Neuronal stem cell (in vitro differentiated cells): ENCODE measurements around the gene L3MBTL4.

Source experiments
- DNase-seq: peaks from one replicate; pipeline ENCODE4 v3.0.0-alpha.2; 2013; ENCODE audit warnings: low spot score
- H2AFZ ChIP-seq: one replicate; pipeline ENCODE4 v1.6.1; 2013; ENCODE audit warnings: mild to moderate bottlenecking, low read length, inconsistent platforms
- H2AK5ac ChIP-seq: 2 replicates; pipeline ENCODE4 v1.6.1; 2013; ENCODE audit warnings: low read depth, mild to moderate bottlenecking, inconsistent platforms, low read length, moderate library complexity, mixed read lengths
- H2BK120ac ChIP-seq: 2 replicates; pipeline ENCODE4 v1.6.1; 2013; ENCODE audit warnings: low read depth, mild to moderate bottlenecking, inconsistent platforms, low read length, moderate library complexity, mixed read lengths
- H2BK12ac ChIP-seq: one replicate; pipeline ENCODE4 v1.6.1; 2013; ENCODE audit warnings: low read length, inconsistent platforms
- H2BK15ac ChIP-seq: 2 replicates; pipeline ENCODE4 v1.6.1; 2013; ENCODE audit warnings: mild to moderate bottlenecking, low read length, inconsistent platforms, mixed read lengths
- H2BK5ac ChIP-seq: one replicate; pipeline ENCODE4 v1.6.1; 2013; ENCODE audit warnings: inconsistent platforms, mild to moderate bottlenecking, low read length, moderate library complexity
- H3K14ac ChIP-seq: one replicate; pipeline ENCODE4 v1.6.1; 2013; ENCODE audit warnings: low read length, inconsistent platforms
- H3K18ac ChIP-seq: 2 replicates; pipeline ENCODE4 v1.6.1; 2013; ENCODE audit warnings: low read length, inconsistent platforms
- H3K23ac ChIP-seq: 2 replicates; pipeline ENCODE4 v1.6.1; 2013; ENCODE audit warnings: low read depth, mild to moderate bottlenecking, mixed read lengths, low read length, inconsistent platforms; ENCODE audit not compliant: poor library complexity
- H3K27ac ChIP-seq: replicated peaks from 3 replicates; pipeline ENCODE4 v1.5.1; 2013; ENCODE audit warnings: low read length, inconsistent platforms
- H3K27me3 ChIP-seq, 3 experiments: 2 replicates each; pipeline ENCODE4 v1.6.1; 2013; ENCODE audit warnings: low read length in 3 of 3, mild to moderate bottlenecking in 2 of 3, inconsistent platforms in 1 of 3, low read depth in 1 of 3, mixed read lengths in 1 of 3, moderate library complexity in 1 of 3; ENCODE audit not compliant: control insufficient read depth in 3 of 3, insufficient read depth in 3 of 3
- H3K36me3 ChIP-seq, 2 donors: replicated peaks in 1 of 2; 2 replicates each; pipeline ENCODE4 v1.6.1; 2013; ENCODE audit warnings: low read length in 2 of 2; ENCODE audit not compliant: control insufficient read depth in 2 of 2, insufficient read depth in 2 of 2
- H3K4ac ChIP-seq: 2 replicates; pipeline ENCODE4 v1.6.1; 2013; ENCODE audit warnings: inconsistent platforms, mild to moderate bottlenecking, low read length, moderate library complexity
- H3K4me1 ChIP-seq, 2 donors: 1 replicate in 1 of 2; 2 replicates in 1 of 2; pipeline ENCODE4 v1.6.1; 2013; ENCODE audit warnings: low read length in 2 of 2, low read depth in 1 of 2; ENCODE audit not compliant: control insufficient read depth in 2 of 2, insufficient read depth in 1 of 2
- H3K4me2 ChIP-seq: one replicate; pipeline ENCODE4 v1.6.1; 2013; ENCODE audit warnings: mild to moderate bottlenecking, low read length, inconsistent platforms; ENCODE audit not compliant: insufficient read depth, poor library complexity, severe bottlenecking
- H3K4me3 ChIP-seq, 2 donors: 2 replicates each; pipeline ENCODE4 v1.5.1; 2013; ENCODE audit warnings: low read length in 2 of 2, mild to moderate bottlenecking in 2 of 2, inconsistent platforms in 1 of 2, moderate library complexity in 1 of 2
- H3K79me1 ChIP-seq: one replicate; pipeline ENCODE4 v1.6.1; 2013; ENCODE audit warnings: low read depth, mild to moderate bottlenecking, inconsistent platforms, low read length, moderate library complexity
- H3K9ac ChIP-seq: one replicate; pipeline ENCODE4 v1.6.1; 2013; ENCODE audit warnings: mild to moderate bottlenecking, low read depth, low read length, inconsistent platforms; ENCODE audit not compliant: poor library complexity
- H3K9me3 ChIP-seq, 2 donors: replicated peaks in 1 of 2; 2 replicates each; pipeline versions ENCODE3 to v1.6.1; 2013; ENCODE audit warnings: low read length in 2 of 2, mild to moderate bottlenecking in 2 of 2, inconsistent platforms in 1 of 2, low read depth in 1 of 2, mixed read lengths in 1 of 2, moderate library complexity in 1 of 2; ENCODE audit not compliant: control insufficient read depth in 2 of 2, insufficient read depth in 1 of 2
- H4K8ac ChIP-seq: one replicate; pipeline ENCODE4 v1.6.1; 2013; ENCODE audit warnings: low read depth, mild to moderate bottlenecking, inconsistent platforms, low read length, moderate library complexity
- H4K91ac ChIP-seq: one replicate; pipeline ENCODE4 v1.6.1; 2013; ENCODE audit warnings: low read length, low read depth, mild to moderate bottlenecking, inconsistent platforms; ENCODE audit not compliant: poor library complexity
- WGBS, 2 donors: extraction: QIAGEN DNeasy Blood & Tissue Kit; methylation state at CpG; one replicate each; pipeline ENCODE4 v1.1.7; 2013; ENCODE audit warnings: missing lambda C conversion rate in 2 of 2, mixed read lengths in 1 of 2; ENCODE audit not compliant: insufficient read length in 2 of 2, insufficient replicate concordance in 1 of 2; ENCODE audit errors: extremely low coverage in 2 of 2; 5-methylcytosine and 5-hydroxymethylcytosine counted together

L3MBTL4 gene

GRCh38 chr18:6434481-6434880, 19.8 kb upstream of the L3MBTL4 start:
- Histone ChIP-seq H3K4me1 (no peaks in the 10 kb centered on the region), H3K23ac (no peak overlapping the region), H2AFZ (no peak overlapping the region), H3K79me1 (no peaks in the 10 kb centered on the region), H3K36me3 (no peaks in the 10 kb centered on the region), H2BK5ac (no peak overlapping the region), H3K14ac (no peak overlapping the region), H3K4me3 (no peak overlapping the region), H4K8ac (no peak overlapping the region), H2BK120ac (no peak overlapping the region), H3K9me3 (no peaks in the 10 kb centered on the region), H3K9ac (no peak overlapping the region), H3K4ac (no peak overlapping the region), H3K27me3 (no peaks in the 10 kb centered on the region), H2BK12ac (no peak overlapping the region), H3K27ac (no peak overlapping the region), H3K18ac (no peak overlapping the region), H2AK5ac (no peak overlapping the region), H4K91ac (no peak overlapping the region), H2BK15ac (no peak overlapping the region), H3K4me2 (no peak overlapping the region)
- no peak for DNase-seq
- no CpG with 5 or more reads among the region's 5 CpGs for WGBS, 2 donors

DNA sequence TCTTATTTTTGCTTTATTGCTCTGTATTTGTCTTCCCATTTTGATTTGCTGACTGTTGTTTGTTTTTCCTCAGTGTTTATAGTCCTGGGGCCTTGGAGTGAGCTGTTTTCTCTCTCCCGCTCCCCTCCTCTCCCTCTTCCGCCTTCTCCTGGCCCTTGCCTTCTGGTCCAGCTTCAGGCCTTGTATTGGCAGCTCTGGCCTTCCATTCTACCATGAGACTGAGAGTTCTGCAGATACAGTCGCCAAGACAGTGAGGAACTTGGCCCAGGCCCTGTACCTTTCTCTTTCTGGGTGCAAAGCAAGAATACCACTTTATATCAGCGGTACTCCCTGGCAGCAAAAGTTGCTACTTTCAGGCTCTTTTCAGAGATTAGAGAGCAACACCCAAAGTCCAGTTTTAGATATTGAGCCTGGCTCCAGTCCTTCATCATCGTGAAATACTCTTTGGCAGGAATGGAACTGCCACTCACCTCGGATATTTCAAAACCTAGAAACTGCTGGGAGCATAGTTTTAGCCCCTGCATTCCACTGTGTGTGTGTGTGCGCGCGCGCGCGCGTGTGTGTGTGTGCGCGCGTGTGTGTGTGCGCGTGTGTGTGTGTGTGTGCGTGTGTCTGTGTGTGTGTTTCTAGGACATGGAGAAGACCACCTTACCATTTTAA, 17.1 kb upstream of the L3MBTL4 start:
- DNase-seq: no peak
- no CpG with 5 or more reads among the region's 19 CpGs for WGBS, 2 donors
- no peaks in the 10 kb centered on the region for H3K36me3 ChIP-seq
- no peak overlapping the region for H2BK15ac ChIP-seq
- no peak overlapping the region for H2AK5ac ChIP-seq
- no peak overlapping the region for H3K14ac ChIP-seq
- H2BK5ac ChIP-seq: no peak overlapping the region
- no peak overlapping the region for H3K9ac ChIP-seq
- no peaks in the 10 kb centered on the region for H3K27me3 ChIP-seq
- H3K4ac ChIP-seq: no peak overlapping the region
- H2BK120ac ChIP-seq: no peak overlapping the region
- no peak overlapping the region for H3K4me2 ChIP-seq
- H3K27ac ChIP-seq: no peak overlapping the region
- H3K4me3 ChIP-seq: no peak overlapping the region
- H2AFZ ChIP-seq: no peak overlapping the region
- no peak overlapping the region for H3K23ac ChIP-seq
- H4K8ac ChIP-seq: no peak overlapping the region
- no peak overlapping the region for H2BK12ac ChIP-seq
- H3K18ac ChIP-seq: no peak overlapping the region
- no peak overlapping the region for H4K91ac ChIP-seq
- no peaks in the 10 kb centered on the region for H3K79me1 ChIP-seq
- no peaks in the 10 kb centered on the region for H3K4me1 ChIP-seq
- no peaks in the 10 kb centered on the region for H3K9me3 ChIP-seq

DNA sequence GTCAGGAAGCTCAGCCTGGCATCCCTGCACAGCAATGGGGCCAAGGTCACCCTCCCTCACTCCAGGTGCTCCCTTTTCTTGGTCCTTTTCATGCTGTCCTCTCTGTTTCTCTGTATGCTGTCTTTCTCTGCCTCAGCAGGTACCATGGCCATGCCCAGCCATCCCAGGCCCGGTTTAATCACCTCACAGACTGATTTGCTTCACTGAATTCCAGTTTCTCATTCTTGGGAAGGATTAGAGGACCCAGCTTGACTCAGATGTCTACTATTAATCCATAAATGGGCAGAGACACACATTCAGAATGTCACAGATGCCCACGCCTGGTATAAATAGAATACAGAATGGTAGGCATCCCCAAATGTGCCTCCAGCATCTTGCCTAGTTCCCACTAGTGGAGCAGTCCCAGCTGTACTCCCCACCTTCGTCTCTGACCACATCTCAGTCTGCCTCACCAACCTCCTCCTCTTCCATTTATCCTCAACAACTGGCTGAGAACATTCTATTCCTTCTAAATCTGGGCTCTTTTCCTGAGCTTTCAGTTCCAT, 14.2 kb upstream of the L3MBTL4 start:
- H3K4me3 ChIP-seq: no peak overlapping the region
- H3K27ac ChIP-seq: no peak overlapping the region
- no peaks in the 10 kb centered on the region for H3K27me3 ChIP-seq
- DNase-seq: no peak
- H3K9me3 ChIP-seq: no peaks in the 10 kb centered on the region
- H3K79me1 ChIP-seq: no peaks in the 10 kb centered on the region
- H4K8ac ChIP-seq: no peak overlapping the region
- H4K91ac ChIP-seq: no peak overlapping the region
- H3K36me3 ChIP-seq: no peaks in the 10 kb centered on the region
- no peak overlapping the region for H3K4me2 ChIP-seq
- H3K4ac ChIP-seq: no peak overlapping the region
- no peak overlapping the region for H3K18ac ChIP-seq
- no peak overlapping the region for H2AFZ ChIP-seq
- no peak overlapping the region for H2BK5ac ChIP-seq
- H3K23ac ChIP-seq: no peak overlapping the region
- H2BK120ac ChIP-seq: no peak overlapping the region
- WGBS, 2 donors: no CpG with 5 or more reads among the region's 3 CpGs
- H2AK5ac ChIP-seq: no peak overlapping the region
- no peak overlapping the region for H2BK15ac ChIP-seq
- H2BK12ac ChIP-seq: no peak overlapping the region
- no peak overlapping the region for H3K9ac ChIP-seq
- no peak overlapping the region for H3K14ac ChIP-seq
- H3K4me1 ChIP-seq: no peaks in the 10 kb centered on the region

- Histone ChIP-seq H3K14ac (no peak overlapping the region), H3K9ac (no peak overlapping the region), H3K4ac (no peak overlapping the region), H2BK5ac (no peak overlapping the region), H2BK15ac (no peak overlapping the region), H2AFZ (no peak overlapping the region), H3K4me1 (no peaks in the 10 kb centered on the region), H3K27ac (no peak overlapping the region), H3K23ac (no peak overlapping the region), H3K18ac (no peak overlapping the region), H3K4me2 (no peak overlapping the region), H3K79me1 (no peaks in the 10 kb centered on the region), H3K4me3 (no peak overlapping the region), H4K91ac (no peak overlapping the region), H3K9me3 (no peaks in the 10 kb centered on the region), H2AK5ac (no peak overlapping the region), H3K36me3 (no peaks in the 10 kb centered on the region), H3K27me3 (no peaks in the 10 kb centered on the region), H2BK120ac (no peak overlapping the region), H2BK12ac (no peak overlapping the region), H4K8ac (no peak overlapping the region)
- no CpG with 5 or more reads among the region's 1 CpG for WGBS, 2 donors
- DNase-seq: no peak
Observed at GRCh38 chr18:6427286-6427685, 12.6 kb upstream of the L3MBTL4 start.
